ENCODE data around the gene FOXQ1.

GRCh38 chr6:1290805-1291204 is 21.1 kb upstream of the FOXQ1 start:
- no peak for TF ChIP-seq ZSCAN5A (CRISPR knock-in tag; IDR thresholded peaks at IDR 0.05; ENCODE audit: borderline replicate concordance)
- TF ChIP-seq RBAK (CRISPR knock-in tag; IDR thresholded peaks at IDR 0.05), result no peak
- no peak for TF ChIP-seq NFYB (CRISPR knock-in tag; IDR thresholded peaks at IDR 0.05)
